PC-9 (cell line): Measurements from ENCODE around the gene MTMR3.

Experiments used
- CTCF ChIP-seq: fragments of 200-600 bp; sonication (generic); conservative IDR thresholded peaks from 2 replicates; pipeline ENCODE4 v1.6.1; 2017; ENCODE audit warnings: mixed run types, antibody characterized with exemption, mild to moderate bottlenecking, moderate library complexity
- EZH2 ChIP-seq: fragments of 200-600 bp; sonication (generic); IDR thresholded peaks from 2 replicates; pipeline ENCODE4 v1.8.0; 2017; ENCODE audit warnings: antibody characterized with exemption, low read depth

- TF ChIP-seq CTCF, result no peak
- TF ChIP-seq EZH2, result no peak
These were observed 9.6 kb downstream of the MTMR3 start for GRCh38 chr22:29892315-29893156.
